Omental fat pad (tissue), 4 donors: ENCODE measurements around the gene CTIF. TPM values are rescaled to one million over a fixed set of nuclear protein-coding genes. Genes with fewer than 3 reads are reported as not detected.

Experiments
- ATAC-seq: fragments of 150-250 bp; one replicate; pipeline ENCODE4 v1.9.1; 2016; ENCODE audit warnings: mild to moderate bottlenecking, moderate library complexity; ENCODE audit not compliant: low FRiP score
- DNase-seq: peaks from one replicate; pipeline ENCODE4 v3.0.0-alpha.2; 2019; ENCODE audit warnings: low spot score
- total RNA-seq, 4 donors: library from RNA; depleted of rRNA; stranded (reverse); fragments of >200 nt; gene quantifications; one replicate each; pipeline ENCODE4 v1.1.0, GENCODE V29; 2016
- TF ChIP-seq, protein P1 (sequence below), 3 donors: fragments of 450-650 bp; IDR thresholded peaks; one replicate each; pipeline ENCODE4 v1.5.1; 2016 to 2017; ENCODE audit warnings: antibody characterized with exemption in 3 of 3, mild to moderate bottlenecking in 3 of 3, moderate library complexity in 2 of 3

CTIF gene
- total RNA-seq, 4 donors from 2014 or later, result 57.5 to 94.0 (median 72.4) TPM

DNA sequence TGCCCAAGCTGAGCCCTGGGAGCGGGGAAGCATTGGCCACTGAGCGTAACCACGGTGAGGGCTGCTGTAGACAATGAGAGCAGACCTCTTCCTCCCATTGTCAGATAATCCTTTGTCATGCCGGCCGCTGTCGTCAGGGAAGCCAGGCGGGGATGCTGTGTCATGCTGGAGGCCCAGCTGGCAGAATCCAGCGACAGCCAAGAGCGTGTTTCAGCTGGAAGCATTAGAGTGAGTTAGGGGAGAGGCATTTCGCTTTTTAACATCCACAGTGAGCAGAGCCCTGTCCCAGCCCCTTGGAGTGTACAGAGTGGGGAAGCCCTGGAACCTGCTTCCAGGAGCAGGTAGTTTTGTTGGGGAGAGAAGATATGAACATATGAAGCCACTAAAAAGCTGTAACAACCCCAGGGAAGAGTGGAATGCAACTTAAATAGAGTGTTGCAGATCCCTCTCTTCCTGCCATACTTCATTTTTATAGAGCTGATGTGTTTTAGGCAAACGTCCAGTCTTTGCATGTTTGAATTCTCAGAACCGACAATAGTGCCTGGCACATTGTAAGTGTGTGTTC is 7.0 kb downstream of the CTIF start:
- ATAC-seq, result no peak
- DNase-seq, result no peak
- TF ChIP-seq, protein P1, sequence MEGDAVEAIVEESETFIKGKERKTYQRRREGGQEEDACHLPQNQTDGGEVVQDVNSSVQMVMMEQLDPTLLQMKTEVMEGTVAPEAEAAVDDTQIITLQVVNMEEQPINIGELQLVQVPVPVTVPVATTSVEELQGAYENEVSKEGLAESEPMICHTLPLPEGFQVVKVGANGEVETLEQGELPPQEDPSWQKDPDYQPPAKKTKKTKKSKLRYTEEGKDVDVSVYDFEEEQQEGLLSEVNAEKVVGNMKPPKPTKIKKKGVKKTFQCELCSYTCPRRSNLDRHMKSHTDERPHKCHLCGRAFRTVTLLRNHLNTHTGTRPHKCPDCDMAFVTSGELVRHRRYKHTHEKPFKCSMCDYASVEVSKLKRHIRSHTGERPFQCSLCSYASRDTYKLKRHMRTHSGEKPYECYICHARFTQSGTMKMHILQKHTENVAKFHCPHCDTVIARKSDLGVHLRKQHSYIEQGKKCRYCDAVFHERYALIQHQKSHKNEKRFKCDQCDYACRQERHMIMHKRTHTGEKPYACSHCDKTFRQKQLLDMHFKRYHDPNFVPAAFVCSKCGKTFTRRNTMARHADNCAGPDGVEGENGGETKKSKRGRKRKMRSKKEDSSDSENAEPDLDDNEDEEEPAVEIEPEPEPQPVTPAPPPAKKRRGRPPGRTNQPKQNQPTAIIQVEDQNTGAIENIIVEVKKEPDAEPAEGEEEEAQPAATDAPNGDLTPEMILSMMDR (IDR thresholded peaks at IDR 0.05), result no peak

DNA sequence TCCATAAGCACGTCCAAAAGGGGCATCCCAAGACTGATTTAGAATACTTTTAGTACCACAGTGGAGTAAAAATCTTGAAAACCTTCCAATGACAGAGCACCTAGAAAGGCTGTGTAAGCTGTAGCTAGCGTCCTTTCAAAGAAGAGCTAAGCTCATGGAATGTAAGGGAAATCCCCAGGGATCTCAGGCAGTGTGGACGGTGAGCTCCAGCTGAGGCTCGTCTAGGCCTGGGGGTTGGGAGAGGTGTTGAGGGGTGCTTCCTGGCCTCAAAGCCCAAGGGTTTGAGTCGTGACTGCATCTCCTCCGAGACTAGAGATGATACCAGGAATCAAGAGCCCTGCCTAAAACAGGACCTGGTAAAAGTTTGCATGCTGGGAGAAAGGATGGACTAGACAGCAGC is 7.6 kb downstream of the CTIF start:
- DNase-seq (no peak), ATAC-seq (no peak)
- TF ChIP-seq, protein P1 (IDR thresholded peaks at IDR 0.05), result no peak

DNA sequence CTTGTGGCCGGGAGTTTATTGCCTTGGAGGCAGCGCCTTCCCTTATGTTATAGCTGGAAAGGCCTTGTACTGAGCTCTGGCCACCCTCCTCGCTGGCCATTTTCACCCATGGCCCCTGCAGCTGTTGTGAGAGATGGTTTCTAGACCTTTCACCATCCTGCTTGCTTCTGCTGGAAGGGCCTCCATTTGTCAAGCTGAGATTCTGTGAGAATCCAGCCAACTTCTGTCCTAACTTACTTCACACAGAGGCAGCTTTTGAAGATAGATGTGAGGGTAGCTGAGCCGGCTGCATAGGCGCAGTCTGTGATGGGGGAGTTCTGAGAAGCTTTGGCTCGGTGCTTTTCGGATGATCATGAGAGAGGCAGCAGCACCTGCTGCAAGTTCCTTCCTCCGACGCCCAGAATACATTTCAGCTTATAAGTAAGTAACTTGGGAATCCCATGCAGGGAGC is 8.7 kb downstream of the CTIF start:
- ATAC-seq (no peak), DNase-seq (no peak)

DNA sequence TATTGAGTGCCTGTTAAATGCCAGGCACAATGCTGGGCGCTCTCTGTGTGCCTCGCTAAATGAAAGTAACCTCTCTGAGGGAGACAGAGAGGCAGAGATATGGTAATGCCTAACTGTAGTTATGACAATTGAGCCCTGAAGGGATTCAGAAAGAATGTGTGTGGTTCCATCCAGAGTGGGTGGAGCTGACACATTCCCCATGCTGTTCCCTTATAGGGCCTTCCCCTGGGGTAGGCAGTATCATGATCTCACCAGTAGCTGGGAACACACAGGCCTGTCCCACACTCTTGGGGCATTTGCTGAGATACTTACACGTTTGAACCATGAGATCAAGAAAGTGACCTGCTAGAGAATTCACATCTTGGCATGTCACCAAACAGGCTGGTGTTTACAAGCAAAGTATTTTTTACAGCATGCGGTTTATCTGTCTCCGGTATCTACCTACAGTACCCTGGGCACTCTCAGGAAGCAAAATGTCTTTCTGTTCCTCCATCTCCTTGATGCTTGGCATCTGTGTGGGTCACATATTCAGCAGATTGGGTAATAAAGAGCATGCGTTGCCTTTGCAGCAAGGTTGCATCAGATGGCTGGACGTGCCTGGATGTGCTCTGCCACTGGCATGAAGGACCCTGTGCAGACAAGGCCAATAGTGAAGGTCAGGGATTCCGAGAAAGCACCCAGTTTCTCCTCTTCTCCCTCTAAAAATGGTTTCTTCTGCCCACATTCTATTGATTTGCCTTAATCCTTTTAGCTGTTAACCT is 9.4 kb downstream of the CTIF start:
- no peak for DNase-seq
- TF ChIP-seq, protein P1 (IDR thresholded peaks at IDR 0.05), result no peak
- ATAC-seq, result no peak

More for the DNA sequence above, 8.7 kb downstream of the CTIF start:
- TF ChIP-seq, protein P1 (IDR thresholded peaks at IDR 0.05), result no peak

DNA sequence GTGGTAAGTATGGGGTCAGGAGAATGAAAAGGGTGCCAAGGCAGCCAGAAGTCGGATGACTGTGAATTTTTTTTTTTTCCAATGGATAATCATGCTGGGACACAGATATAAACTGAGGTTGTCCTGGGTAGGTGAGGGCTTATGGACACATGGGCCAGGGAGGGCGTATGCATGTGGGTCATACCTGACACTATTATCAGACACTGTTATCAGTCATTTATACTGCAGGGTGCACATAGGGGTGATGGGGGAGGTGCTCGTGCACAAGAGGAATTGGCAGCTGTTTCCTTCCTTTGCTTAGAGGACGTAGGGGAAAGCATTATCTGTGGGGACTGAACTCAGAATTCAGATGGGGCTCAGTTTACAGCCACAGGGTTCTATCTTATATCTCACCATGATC is 10.1 kb downstream of the CTIF start:
- DNase-seq, result no peak
- TF ChIP-seq, protein P1 (IDR thresholded peaks at IDR 0.05), result no peak
- ATAC-seq, result no peak

DNA sequence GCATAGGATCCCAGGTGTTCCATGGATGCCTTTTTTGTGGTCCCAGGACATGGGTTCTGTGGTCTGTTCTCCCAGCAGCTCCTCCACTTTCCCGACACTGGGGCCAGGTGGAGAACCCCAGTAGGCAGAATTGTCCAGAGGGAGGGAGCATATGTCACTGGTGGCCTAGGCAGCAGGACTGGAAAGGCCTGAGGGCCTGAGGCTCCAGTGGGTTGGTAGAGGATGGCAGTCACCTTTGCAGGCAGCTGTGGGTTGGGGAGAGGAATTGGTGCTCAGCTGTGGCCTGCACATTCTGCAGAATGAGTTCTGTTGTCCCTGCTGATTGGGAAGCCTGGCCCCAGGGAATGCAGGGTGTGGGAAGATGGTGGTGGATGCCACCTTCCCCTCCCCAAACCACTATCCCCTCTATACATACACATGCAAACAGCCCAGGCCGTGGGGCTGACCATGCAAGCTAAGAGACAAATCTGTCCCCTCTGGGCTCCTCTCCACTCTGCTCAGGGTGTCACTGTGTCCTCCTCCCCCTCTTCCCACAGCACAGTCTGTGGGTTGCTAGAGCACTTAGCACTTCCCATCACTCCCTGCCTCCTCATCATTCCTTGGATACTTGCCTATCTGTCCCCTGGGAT is 11.4 kb downstream of the CTIF start:
- TF ChIP-seq, protein P1 (IDR thresholded peaks at IDR 0.05), result no peak
- DNase-seq (no peak), ATAC-seq (no peak)
